Measurements from ENCODE around the gene MAP2. TPM values are rescaled to one million over a fixed set of nuclear protein-coding genes. Genes with fewer than 3 reads are reported as not detected.

The MAP2 gene

GRCh38 chr2:209772290-209772685 lies 348.4 kb downstream of the MAP2 start:
- Histone ChIP-seq H2BK120ac (ENCODE audit: low read depth, low read length) (no peak overlapping the region), H3K14ac (ENCODE audit: low read length in 2 of 2) (no peak overlapping the region), H2BK5ac (ENCODE audit: low read depth, low read length, poor library complexity, severe bottlenecking) (no peak overlapping the region), H2AK5ac (ENCODE audit: low read length, severe bottlenecking) (no peak overlapping the region), H3K4ac (ENCODE audit: low read depth in 1 of 2, low read length in 2 of 2) (no peak overlapping the region), H3K27ac (ENCODE audit: low read length, poor library complexity, severe bottlenecking) (no peak overlapping the region), H3K79me1 (replicated peaks; ENCODE audit: low read length, poor library complexity, severe bottlenecking) (no peaks in the 10 kb centered on the region), H3K18ac (ENCODE audit: low read depth in 1 of 2, low read length in 2 of 2) (no peak overlapping the region), H2AFZ (ENCODE audit: low read depth, low read length) (no peak overlapping the region), H3K4me3 (ENCODE audit: insufficient read depth in 1 of 2, low read depth in 1 of 2, low read length in 2 of 2) (no peak overlapping the region), H3K36me3 (ENCODE audit: control insufficient read depth in 1 of 2, insufficient read depth in 2 of 2, low read depth in 1 of 2, low read length in 2 of 2) (no peaks in the 10 kb centered on the region), H3K4me2 (ENCODE audit: low read length, poor library complexity, severe bottlenecking) (peak overlapping the region; percentile 80), H3K9ac (ENCODE audit: low read length) (no peak overlapping the region), H3K4me1 (ENCODE audit: control insufficient read depth, insufficient read depth, low read depth, low read length) (peaks cover 8% of the 10 kb centered on the region), H3K23ac (ENCODE audit: low read length in 2 of 2) (no peak overlapping the region), H3K9me3 (ENCODE audit: control insufficient read depth, low read length) (no peaks in the 10 kb centered on the region), H4K8ac (ENCODE audit: low read length) (no peak overlapping the region), H2BK15ac (ENCODE audit: low read depth, poor library complexity, severe bottlenecking) (no peak overlapping the region), H4K91ac (ENCODE audit: low read length) (no peak overlapping the region), H2BK12ac (ENCODE audit: low read length in 2 of 2) (no peak overlapping the region), H3K27me3 (ENCODE audit: control insufficient read depth in 1 of 2, insufficient read depth in 1 of 2, low read length in 2 of 2) (peaks cover 7 to 17% of the 10 kb centered on the region in 2 experiments)
- 45% methylated on average over 4 of the region's 8 CpGs for WGBS
- no peak for DNase-seq

- Histone ChIP-seq H3K23ac (ENCODE audit: low read length in 2 of 2) (no peak overlapping the region), H3K9ac (ENCODE audit: low read length) (no peak overlapping the region), H3K27ac (ENCODE audit: low read length, poor library complexity, severe bottlenecking) (no peak overlapping the region), H3K18ac (ENCODE audit: low read depth in 1 of 2, low read length in 2 of 2) (no peak overlapping the region), H3K4ac (ENCODE audit: low read depth in 1 of 2, low read length in 2 of 2) (no peak overlapping the region), H2BK5ac (ENCODE audit: low read depth, low read length, poor library complexity, severe bottlenecking) (no peak overlapping the region), H2BK12ac (ENCODE audit: low read length in 2 of 2) (no peak overlapping the region), H3K4me2 (ENCODE audit: low read length, poor library complexity, severe bottlenecking) (no peak overlapping the region), H2BK120ac (ENCODE audit: low read depth, low read length) (no peak overlapping the region), H4K91ac (ENCODE audit: low read length) (no peak overlapping the region), H2AK5ac (ENCODE audit: low read length, severe bottlenecking) (no peak overlapping the region), H3K27me3 (ENCODE audit: control insufficient read depth in 1 of 2, insufficient read depth in 1 of 2, low read length in 2 of 2) (peaks cover 7 to 17% of the 10 kb centered on the region in 2 experiments), H4K8ac (ENCODE audit: low read length) (no peak overlapping the region), H3K4me3 (ENCODE audit: insufficient read depth in 1 of 2, low read depth in 1 of 2, low read length in 2 of 2) (no peak overlapping the region), H2AFZ (ENCODE audit: low read depth, low read length) (no peak overlapping the region), H3K9me3 (ENCODE audit: control insufficient read depth, low read length) (no peaks in the 10 kb centered on the region), H3K14ac (ENCODE audit: low read length in 2 of 2) (no peak overlapping the region), H2BK15ac (ENCODE audit: low read depth, poor library complexity, severe bottlenecking) (no peak overlapping the region), H3K79me1 (replicated peaks; ENCODE audit: low read length, poor library complexity, severe bottlenecking) (no peaks in the 10 kb centered on the region), H3K4me1 (ENCODE audit: control insufficient read depth, insufficient read depth, low read depth, low read length) (peaks cover 8% of the 10 kb centered on the region), H3K36me3 (ENCODE audit: control insufficient read depth in 1 of 2, insufficient read depth in 2 of 2, low read depth in 1 of 2, low read length in 2 of 2) (no peaks in the 10 kb centered on the region)
- WGBS: 7% methylated on average over 3 of the region's 3 CpGs
- DNase-seq: no peak
Observed at GRCh38 chr2:209773377-209773776, 349.5 kb downstream of the MAP2 start.

Small RNA genes lying within 50 kb of the gene (small RNA-seq; reads per million reads assigned to genes)
- gene RNA5SP118 (ENCODE audit: low read depth): not detected
